HCT116 (cell line): ENCODE results near the gene PMEPA1. TPM values are rescaled to one million over a fixed set of nuclear protein-coding genes. Genes with fewer than 3 reads are reported as not detected.

Source experiments
- ATAC-seq: fragments of 200-7000 bp; cut with Tn5 transposase; 2 replicates; pipeline ENCODE4 v1.9.1; 2020; ENCODE audit warnings: mild to moderate bottlenecking, moderate library complexity
- BruUV-seq: library from RNA; stranded (reverse); fragments of 400-500 nt; replicated peaks from 2 replicates; lab custom pipeline; 2021; lab: Mats Ljungman, UMichigan
- CTCF ChIA-PET: fragments of 300-600 bp; sonication (Branson Sonifier 250); formaldehyde crosslinking; loops from one replicate; lab custom pipeline; 2021; ENCODE audit warnings: antibody characterized with exemption; lab: Charles Lee
- POLR2A ChIA-PET: fragments of 300-600, 350-600 bp; sonication (Branson Sonifier 250); formaldehyde crosslinking; loops from one replicate; lab custom pipeline; 2021; ENCODE audit warnings: antibody characterized with exemption; lab: Charles Lee
- RAD21 ChIA-PET, 2 experiments: fragments of 300-600 bp; sonication (Branson Sonifier 250); formaldehyde crosslinking; loops; one replicate each; lab custom pipeline; 2023; ENCODE audit warnings: low total read pairs in 2 of 2; ENCODE audit not compliant: uncharacterized antibody in 2 of 2, unreplicated experiment in 2 of 2, low non-redundant PET in 1 of 2; lab: Charles Lee
- DNase-seq: peaks from one replicate; pipeline ENCODE4 v3.0.0-alpha.2; 2010; ENCODE audit warnings: low read depth, low spot score
- H2AFZ ChIP-seq: fragments of 200-600 bp; shearing (Covaris generic), sonication (generic); 2 replicates; pipeline ENCODE4 v1.6.1; 2017; ENCODE audit warnings: low read depth, mixed run types, mixed read lengths, antibody characterized with exemption, low read length; ENCODE audit not compliant: poor library complexity, severe bottlenecking
- H3K27ac ChIP-seq: 2 replicates; pipeline ENCODE4 v1.5.1; 2012; ENCODE audit warnings: low read depth, low read length
- H3K27me3 ChIP-seq: fragments of 200-600 bp; sonication (generic); 2 replicates; pipeline ENCODE4 v1.6.1; 2016; ENCODE audit warnings: mixed run types, low read length, mixed read lengths; ENCODE audit not compliant: insufficient read depth
- H3K36me3 ChIP-seq, 2 experiments: fragments of 200-500 bp in 1 of 2; fragments of 200-600 bp in 1 of 2; sonication (Bioruptor generic) in 1 of 2; sonication (generic) in 1 of 2; 2 replicates each; pipeline versions ENCODE4 v1.5.1 to v1.6.1; 2014 to 2016; ENCODE audit warnings: low read length in 2 of 2, inconsistent platforms in 1 of 2, mixed read lengths in 1 of 2, mixed run types in 1 of 2; ENCODE audit not compliant: insufficient read depth in 2 of 2, control insufficient read depth in 1 of 2
- H3K4me1 ChIP-seq, 2 experiments: fragments of 200-600 bp in 1 of 2; sonication (generic) in 1 of 2; 2 replicates each; pipeline versions ENCODE4 v1.5.1 to v1.6.1; 2012 to 2017; ENCODE audit warnings: low read length in 2 of 2, inconsistent platforms in 1 of 2, mild to moderate bottlenecking in 1 of 2, mixed read lengths in 1 of 2, mixed run types in 1 of 2, moderate library complexity in 1 of 2; ENCODE audit not compliant: insufficient read depth in 2 of 2, control insufficient read depth in 1 of 2
- H3K4me2 ChIP-seq: fragments of 200-600 bp; sonication (generic); 2 replicates; pipeline ENCODE4 v1.6.1; 2017; ENCODE audit warnings: mixed run types, low read length, mixed read lengths
- H3K4me3 ChIP-seq, 2 experiments: fragments of 200-600 bp in 1 of 2; sonication (generic) in 1 of 2; replicated peaks in 1 of 2; 2 replicates each; pipeline ENCODE4 v1.5.1; 2011 to 2016; ENCODE audit warnings: low read length in 2 of 2, control low read depth in 1 of 2, low read depth in 1 of 2, mild to moderate bottlenecking in 1 of 2, mixed read lengths in 1 of 2, mixed run types in 1 of 2
- H3K79me2 ChIP-seq: fragments of 200-600 bp; sonication (generic); 2 replicates; pipeline ENCODE4 v1.6.1; 2017; ENCODE audit warnings: mild to moderate bottlenecking, mixed run types, low read length, moderate library complexity, mixed read lengths; ENCODE audit not compliant: insufficient read depth
- H3K9ac ChIP-seq: fragments of 200-600 bp; sonication (generic); 2 replicates; pipeline ENCODE4 v1.6.1; 2016; ENCODE audit warnings: low read length, mixed read lengths
- H3K9me2 ChIP-seq: fragments of 200-600 bp; sonication (generic), shearing (Covaris generic); 2 replicates; pipeline ENCODE4 v1.6.1; 2017; ENCODE audit warnings: mixed run types, mild to moderate bottlenecking, moderate library complexity; ENCODE audit not compliant: insufficient read depth
- H3K9me3 ChIP-seq, 2 experiments: fragments of 200-500 bp in 1 of 2; fragments of 200-600 bp in 1 of 2; sonication (Bioruptor generic) in 1 of 2; sonication (generic) in 1 of 2; 2 replicates each; pipeline ENCODE4 v1.6.1; 2014 to 2017; ENCODE audit warnings: low read length in 2 of 2, mixed read lengths in 2 of 2, inconsistent platforms in 1 of 2, low read depth in 1 of 2, mild to moderate bottlenecking in 1 of 2, mixed run types in 1 of 2, moderate library complexity in 1 of 2; ENCODE audit not compliant: control insufficient read depth in 1 of 2, insufficient read depth in 1 of 2
- H4K20me1 ChIP-seq: fragments of 200-600 bp; sonication (generic), shearing (Covaris generic); 2 replicates; pipeline ENCODE4 v1.6.1; 2017; ENCODE audit warnings: mixed run types, mild to moderate bottlenecking, moderate library complexity; ENCODE audit not compliant: insufficient read depth
- CEBPB ChIP-seq: IDR thresholded peaks from 2 replicates; pipeline ENCODE4 v1.6.1; 2012; ENCODE audit warnings: low read depth
- EGR1 ChIP-seq: IDR thresholded peaks from 2 replicates; pipeline ENCODE4 v1.6.1; 2012; ENCODE audit warnings: low read depth
- ELF1 ChIP-seq: IDR thresholded peaks from 2 replicates; pipeline ENCODE4 v1.6.1; 2012; ENCODE audit warnings: low read depth, borderline replicate concordance
- EZH2 ChIP-seq: fragments of 200-600 bp; sonication (generic); IDR thresholded peaks from 2 replicates; pipeline ENCODE4 v1.6.1; 2017; ENCODE audit warnings: antibody characterized with exemption, mixed run types
- EZH2phosphoT487 ChIP-seq: fragments of 200-600 bp; IDR thresholded peaks from 2 replicates; pipeline ENCODE4 v1.6.1; 2018; ENCODE audit warnings: antibody characterized with exemption, borderline replicate concordance
- FOSL1 ChIP-seq: IDR thresholded peaks from 2 replicates; pipeline ENCODE4 v1.6.1; 2012; ENCODE audit warnings: low read depth
- JUND ChIP-seq: IDR thresholded peaks from 2 replicates; pipeline ENCODE4 v1.6.1; 2012
- POLR2A ChIP-seq: IDR thresholded peaks from 2 replicates; pipeline ENCODE4 v1.7.0; 2011; ENCODE audit warnings: borderline replicate concordance; ENCODE audit not compliant: insufficient read depth, insufficient read length; ENCODE audit errors: extremely low read depth
- POLR2AphosphoS5 ChIP-seq: IDR thresholded peaks from 2 replicates; pipeline ENCODE4 v1.6.1; 2011; ENCODE audit warnings: mild to moderate bottlenecking, low read depth, low read length, moderate library complexity
- RAD21 ChIP-seq: IDR thresholded peaks from 2 replicates; pipeline ENCODE4 v1.6.1; 2012; ENCODE audit warnings: low read depth, mild to moderate bottlenecking
- SIN3A ChIP-seq: IDR thresholded peaks from 2 replicates; pipeline ENCODE4 v1.6.1; 2012; ENCODE audit warnings: low read depth
- SP1 ChIP-seq: IDR thresholded peaks from 2 replicates; pipeline ENCODE4 v1.6.1; 2012; ENCODE audit warnings: low read depth
- TCF7L2 ChIP-seq: IDR thresholded peaks from 2 replicates; pipeline ENCODE4 v1.7.0; 2011; ENCODE audit warnings: borderline replicate concordance, inconsistent platforms; ENCODE audit not compliant: insufficient read depth, insufficient read length; ENCODE audit errors: extremely low read depth
- YY1 ChIP-seq: IDR thresholded peaks from 2 replicates; pipeline ENCODE4 v1.6.1; 2011; ENCODE audit warnings: low read length, low read depth, moderate library complexity, mild to moderate bottlenecking; ENCODE audit not compliant: insufficient replicate concordance; ENCODE audit errors: extremely low read depth
- intact Hi-C: fragments of 100-400 bp; cut with micrococcal nuclease; formaldehyde crosslinking; loops from 2 replicates; pipeline ENCODE4 v1.10.0; 2022
- total RNA-seq: library from RNA; stranded (reverse); gene quantifications from one replicate; pipeline ENCODE4 v1.2.1, GENCODE V29; 2021; ENCODE audit not compliant: unreplicated experiment
- TF ChIP-seq, protein P1 (sequence below): IDR thresholded peaks from 2 replicates; pipeline ENCODE4 v1.6.1; 2012
- TF ChIP-seq, protein P2 (sequence below): IDR thresholded peaks from 2 replicates; pipeline ENCODE4 v1.6.1; 2011; ENCODE audit warnings: mild to moderate bottlenecking, low read length, moderate library complexity; ENCODE audit not compliant: insufficient replicate concordance; ENCODE audit errors: extremely low read depth
- TF ChIP-seq, protein P3 (sequence below), 3 experiments: fragments of 200-600 bp in 1 of 3; sonication (generic) in 1 of 3; IDR thresholded peaks in 2 of 3; conservative IDR thresholded peaks in 1 of 3; 2 replicates each; pipeline ENCODE4 v1.5.1; 2012 to 2017; ENCODE audit warnings: low read depth in 2 of 3, low read length in 2 of 3, antibody characterized with exemption in 1 of 3, borderline replicate concordance in 1 of 3, control low read depth in 1 of 3, mild to moderate bottlenecking in 1 of 3, mixed read lengths in 1 of 3, mixed run types in 1 of 3, moderate library complexity in 1 of 3; ENCODE audit not compliant: insufficient read depth in 1 of 3
- TF ChIP-seq, protein P4 (sequence below): IDR thresholded peaks from 2 replicates; pipeline ENCODE4 v1.6.1; 2012; ENCODE audit warnings: low read depth

PMEPA1 gene
- total RNA-seq, 1 experiment from 2014 or later, result 0.64 TPM

DNA sequence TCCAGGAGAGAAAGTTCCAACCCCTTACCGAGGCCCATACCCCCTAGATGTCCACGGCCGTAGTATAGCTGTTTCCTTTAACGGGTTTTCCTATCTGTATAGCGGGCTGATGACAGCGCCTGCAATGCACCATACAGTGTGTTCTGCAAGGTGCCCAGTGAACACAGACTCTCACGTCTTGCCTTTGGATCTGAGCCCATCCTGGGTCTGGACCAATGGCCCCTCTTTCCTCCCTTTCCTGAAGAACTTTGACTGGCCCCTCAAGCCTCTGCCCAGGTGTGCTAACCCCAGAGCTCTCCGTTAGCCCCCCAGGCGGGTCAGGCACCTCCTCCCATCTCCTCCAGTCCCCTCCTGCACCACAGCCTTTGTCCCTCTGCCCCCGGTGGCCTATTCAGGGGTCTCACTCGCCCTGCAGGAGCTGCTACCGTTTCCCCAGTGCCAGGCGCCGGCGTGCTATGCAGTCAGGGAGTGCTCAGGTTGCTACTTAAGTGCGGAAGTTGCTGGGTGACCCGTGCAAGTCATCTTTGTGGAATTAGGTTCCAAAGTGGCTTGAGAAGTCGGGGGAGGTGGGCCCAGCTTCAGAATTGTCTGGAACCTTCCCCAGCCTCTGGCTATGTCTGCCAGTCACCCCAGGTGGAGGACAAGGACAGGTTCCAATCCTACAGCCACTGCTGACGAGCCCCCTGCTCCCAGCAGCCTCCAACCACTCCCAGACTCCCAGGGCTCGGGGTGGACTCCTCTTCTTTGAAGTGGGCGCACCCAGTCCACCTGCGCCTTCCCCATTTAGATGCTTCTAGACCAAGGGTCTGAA lies 54.6 kb downstream of the PMEPA1 start:
- ATAC-seq, result no peak
- H3K4me2 ChIP-seq, result no peak overlapping the region
- H3K4me3 ChIP-seq, result no peak overlapping the region
- H3K36me3 ChIP-seq, result no peaks in the 10 kb centered on the region
- no peak for DNase-seq
- no peak overlapping the region for H2AFZ ChIP-seq
- CTCF ChIA-PET, result interaction anchor here (0.7 to 3.3 kb wide), 2 partner anchors 253 to 432 kb away, joined by 4 to 22 read pairs; no protein-coding TSS in a partner anchor
- no peaks in the 10 kb centered on the region for H3K9me3 ChIP-seq
- RAD21 ChIA-PET, result interaction anchor here in 1 of 2 experiments (0.6 kb wide), 1 partner anchor 284 kb away, joined by 3 read pairs; no protein-coding TSS in a partner anchor
- TF ChIP-seq EZH2phosphoT487, result no peak
- TF ChIP-seq, protein P1, sequence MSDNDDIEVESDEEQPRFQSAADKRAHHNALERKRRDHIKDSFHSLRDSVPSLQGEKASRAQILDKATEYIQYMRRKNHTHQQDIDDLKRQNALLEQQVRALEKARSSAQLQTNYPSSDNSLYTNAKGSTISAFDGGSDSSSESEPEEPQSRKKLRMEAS, result no peak
- no peak for TF ChIP-seq ELF1
- TF ChIP-seq JUND, result no peak
- no peak for TF ChIP-seq SIN3A
- TF ChIP-seq EGR1, result no peak
- no peak for TF ChIP-seq EZH2
- TF ChIP-seq TCF7L2, result no peak
- TF ChIP-seq CEBPB, result no peak
- TF ChIP-seq, protein P2, sequence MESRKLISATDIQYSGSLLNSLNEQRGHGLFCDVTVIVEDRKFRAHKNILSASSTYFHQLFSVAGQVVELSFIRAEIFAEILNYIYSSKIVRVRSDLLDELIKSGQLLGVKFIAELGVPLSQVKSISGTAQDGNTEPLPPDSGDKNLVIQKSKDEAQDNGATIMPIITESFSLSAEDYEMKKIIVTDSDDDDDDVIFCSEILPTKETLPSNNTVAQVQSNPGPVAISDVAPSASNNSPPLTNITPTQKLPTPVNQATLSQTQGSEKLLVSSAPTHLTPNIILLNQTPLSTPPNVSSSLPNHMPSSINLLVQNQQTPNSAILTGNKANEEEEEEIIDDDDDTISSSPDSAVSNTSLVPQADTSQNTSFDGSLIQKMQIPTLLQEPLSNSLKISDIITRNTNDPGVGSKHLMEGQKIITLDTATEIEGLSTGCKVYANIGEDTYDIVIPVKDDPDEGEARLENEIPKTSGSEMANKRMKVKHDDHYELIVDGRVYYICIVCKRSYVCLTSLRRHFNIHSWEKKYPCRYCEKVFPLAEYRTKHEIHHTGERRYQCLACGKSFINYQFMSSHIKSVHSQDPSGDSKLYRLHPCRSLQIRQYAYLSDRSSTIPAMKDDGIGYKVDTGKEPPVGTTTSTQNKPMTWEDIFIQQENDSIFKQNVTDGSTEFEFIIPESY, result no peak
- TF ChIP-seq POLR2A, result no peak
- no peak for TF ChIP-seq SP1
- TF ChIP-seq, protein P3, sequence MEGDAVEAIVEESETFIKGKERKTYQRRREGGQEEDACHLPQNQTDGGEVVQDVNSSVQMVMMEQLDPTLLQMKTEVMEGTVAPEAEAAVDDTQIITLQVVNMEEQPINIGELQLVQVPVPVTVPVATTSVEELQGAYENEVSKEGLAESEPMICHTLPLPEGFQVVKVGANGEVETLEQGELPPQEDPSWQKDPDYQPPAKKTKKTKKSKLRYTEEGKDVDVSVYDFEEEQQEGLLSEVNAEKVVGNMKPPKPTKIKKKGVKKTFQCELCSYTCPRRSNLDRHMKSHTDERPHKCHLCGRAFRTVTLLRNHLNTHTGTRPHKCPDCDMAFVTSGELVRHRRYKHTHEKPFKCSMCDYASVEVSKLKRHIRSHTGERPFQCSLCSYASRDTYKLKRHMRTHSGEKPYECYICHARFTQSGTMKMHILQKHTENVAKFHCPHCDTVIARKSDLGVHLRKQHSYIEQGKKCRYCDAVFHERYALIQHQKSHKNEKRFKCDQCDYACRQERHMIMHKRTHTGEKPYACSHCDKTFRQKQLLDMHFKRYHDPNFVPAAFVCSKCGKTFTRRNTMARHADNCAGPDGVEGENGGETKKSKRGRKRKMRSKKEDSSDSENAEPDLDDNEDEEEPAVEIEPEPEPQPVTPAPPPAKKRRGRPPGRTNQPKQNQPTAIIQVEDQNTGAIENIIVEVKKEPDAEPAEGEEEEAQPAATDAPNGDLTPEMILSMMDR (IDR thresholded peaks at IDR 0.05 in 2 of 3, conservative IDR thresholded peaks at IDR 0.05 in 1 of 3; ENCODE audit: borderline replicate concordance in 1 of 3, insufficient read depth in 1 of 3, low read depth in 2 of 3, low read length in 2 of 3), result no peak
- no peak for TF ChIP-seq RAD21
- no peak for TF ChIP-seq FOSL1
- TF ChIP-seq, protein P4, sequence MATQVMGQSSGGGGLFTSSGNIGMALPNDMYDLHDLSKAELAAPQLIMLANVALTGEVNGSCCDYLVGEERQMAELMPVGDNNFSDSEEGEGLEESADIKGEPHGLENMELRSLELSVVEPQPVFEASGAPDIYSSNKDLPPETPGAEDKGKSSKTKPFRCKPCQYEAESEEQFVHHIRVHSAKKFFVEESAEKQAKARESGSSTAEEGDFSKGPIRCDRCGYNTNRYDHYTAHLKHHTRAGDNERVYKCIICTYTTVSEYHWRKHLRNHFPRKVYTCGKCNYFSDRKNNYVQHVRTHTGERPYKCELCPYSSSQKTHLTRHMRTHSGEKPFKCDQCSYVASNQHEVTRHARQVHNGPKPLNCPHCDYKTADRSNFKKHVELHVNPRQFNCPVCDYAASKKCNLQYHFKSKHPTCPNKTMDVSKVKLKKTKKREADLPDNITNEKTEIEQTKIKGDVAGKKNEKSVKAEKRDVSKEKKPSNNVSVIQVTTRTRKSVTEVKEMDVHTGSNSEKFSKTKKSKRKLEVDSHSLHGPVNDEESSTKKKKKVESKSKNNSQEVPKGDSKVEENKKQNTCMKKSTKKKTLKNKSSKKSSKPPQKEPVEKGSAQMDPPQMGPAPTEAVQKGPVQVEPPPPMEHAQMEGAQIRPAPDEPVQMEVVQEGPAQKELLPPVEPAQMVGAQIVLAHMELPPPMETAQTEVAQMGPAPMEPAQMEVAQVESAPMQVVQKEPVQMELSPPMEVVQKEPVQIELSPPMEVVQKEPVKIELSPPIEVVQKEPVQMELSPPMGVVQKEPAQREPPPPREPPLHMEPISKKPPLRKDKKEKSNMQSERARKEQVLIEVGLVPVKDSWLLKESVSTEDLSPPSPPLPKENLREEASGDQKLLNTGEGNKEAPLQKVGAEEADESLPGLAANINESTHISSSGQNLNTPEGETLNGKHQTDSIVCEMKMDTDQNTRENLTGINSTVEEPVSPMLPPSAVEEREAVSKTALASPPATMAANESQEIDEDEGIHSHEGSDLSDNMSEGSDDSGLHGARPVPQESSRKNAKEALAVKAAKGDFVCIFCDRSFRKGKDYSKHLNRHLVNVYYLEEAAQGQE, result no peak
- no peak for TF ChIP-seq YY1
- TF ChIP-seq POLR2AphosphoS5, result no peak
- H3K79me2 ChIP-seq, result no peaks in the 10 kb centered on the region
- H3K9me2 ChIP-seq, result no peaks in the 10 kb centered on the region
- intact Hi-C loops, result loop anchor here (1.0 to 5.0 kb wide), 3 partner anchors 372 to 524 kb away; no protein-coding TSS in a partner anchor
- H4K20me1 ChIP-seq, result no peaks in the 10 kb centered on the region
- H3K4me1 ChIP-seq, result no peaks in the 10 kb centered on the region
- no peak overlapping the region for H3K9ac ChIP-seq
- H3K27me3 ChIP-seq, result peaks cover 8% of the 10 kb centered on the region; the same call in 1 of the 2 replicates
- POLR2A ChIA-PET, result no interaction called here
- H3K27ac ChIP-seq, result no peak overlapping the region
- BruUV-seq, result no TSS peak
